ENCODE data around the gene NIPBL. TPM values are rescaled to one million over a fixed set of nuclear protein-coding genes. Genes with fewer than 3 reads are reported as not detected.

The NIPBL gene
- total and polyA plus RNA-seq, 10 of the 15 experiments (the other 5 are each of a cell fraction or from before 2014, with no cell fraction given), result 10.4 to 50.4 (median 20.2) TPM

- intact Hi-C loops (cut with micrococcal nuclease; ENCODE audit: unreplicated experiment) (no loop called here), in situ Hi-C loops (cut with MboI) (no loop called here)
- no peak for ATAC-seq
- RAD21 ChIA-PET (ENCODE audit: unreplicated experiment), result interaction anchor here (0.6 to 3.7 kb wide), 6 partner anchors 8 to 206 kb away, joined by 3 to 35 read pairs (median 4); partner anchors contain the start of gene NIPBL
- H3K4me2 ChIP-seq (ENCODE audit: control insufficient read depth, insufficient read depth), result no peak overlapping the region
- H3K9me3 ChIP-seq (replicated peaks; ENCODE audit: control insufficient read depth, insufficient read depth, low read length), result no peaks in the 10 kb centered on the region
- POLR2A ChIA-PET, result no interaction called here
- FAIRE-seq, result no peak
- no peak overlapping the region for H3K9ac ChIP-seq (ENCODE audit: control insufficient read depth, insufficient read depth, low read length)
- CTCF ChIA-PET, result interaction anchor here (0.6 to 4.6 kb wide), 21 partner anchors 8 to 223 kb away, joined by 3 to 30 read pairs (median 6); no protein-coding TSS in a partner anchor
- DNase-seq (ENCODE audit: low read depth, low spot score), result no peak
- no TSS peak for BruUV-seq (replicated peaks)
- no peak overlapping the region for H3K4me3 ChIP-seq
- H4K20me1 ChIP-seq (ENCODE audit: control insufficient read depth, insufficient read depth), result no peaks in the 10 kb centered on the region
- H3K27me3 ChIP-seq (replicated peaks in 1 of 2; ENCODE audit: control insufficient read depth in 2 of 2, insufficient read depth in 2 of 2, low read length in 1 of 2), result no peaks in the 10 kb centered on the region
- H3K79me2 ChIP-seq (ENCODE audit: control insufficient read depth, insufficient read depth, low read length), result peaks cover 71% of the 10 kb centered on the region
- H3K36me3 ChIP-seq (ENCODE audit: control insufficient read depth in 2 of 2, insufficient read depth in 2 of 2, low read length in 1 of 2), result no peaks in the 10 kb centered on the region; a peak in 1 of 4 replicates
- H2AFZ ChIP-seq (ENCODE audit: control insufficient read depth, low read depth, low read length), result no peak overlapping the region
- H3K27ac ChIP-seq (ENCODE audit: control insufficient read depth, insufficient read depth), result no peak overlapping the region
- SMC1A ChIA-PET (ENCODE audit: uncharacterized antibody, unreplicated experiment), result interaction anchor here (0.7 to 3.3 kb wide), 9 partner anchors 10 to 254 kb away, joined by 3 to 15 read pairs (median 4); partner anchors contain the start of gene NIPBL
- TF ChIP-seq MEF2A (IDR thresholded peaks at IDR 0.05; ENCODE audit: insufficient read depth, low read depth, low read length) (no peak), IRF5 (IDR thresholded peaks at IDR 0.05; ENCODE audit: borderline replicate concordance) (no peak), E4F1 (IDR thresholded peaks at IDR 0.05; ENCODE audit: borderline replicate concordance, partially characterized antibody) (no peak), MYC (IDR thresholded peaks at IDR 0.05; ENCODE audit: insufficient read depth, insufficient read length, insufficient replicate concordance, low read length, severe bottlenecking) (no peak), CUX1 (IDR thresholded peaks at IDR 0.05; ENCODE audit: insufficient replicate concordance, low read depth, low read length) (no peak), RAD21 (IDR thresholded peaks at IDR 0.05; ENCODE audit: insufficient read depth, low read depth, low read length) (no peak), BHLHE40 (IDR thresholded peaks at IDR 0.05; ENCODE audit: borderline replicate concordance in 1 of 2, low read depth in 2 of 2, low read length in 1 of 2) (no peak), NFYB (IDR thresholded peaks at IDR 0.05; ENCODE audit: insufficient read depth, low read depth, low read length) (no peak)
- no peaks in the 10 kb centered on the region for H3K4me1 ChIP-seq (ENCODE audit: control insufficient read depth, insufficient read depth, low read length)
Measured at GRCh38 chr5:36946101-36946500, 69.5 kb downstream of the NIPBL start.
